Bone marrow (tissue), 2 donors: ENCODE measurements around the gene IL37.

ENCODE experiments used
- DNase-seq, 2 donors: peaks; one replicate each; lab custom pipeline; 2025; lab: John Stamatoyannopoulos, UW

Gene IL37, protein sequence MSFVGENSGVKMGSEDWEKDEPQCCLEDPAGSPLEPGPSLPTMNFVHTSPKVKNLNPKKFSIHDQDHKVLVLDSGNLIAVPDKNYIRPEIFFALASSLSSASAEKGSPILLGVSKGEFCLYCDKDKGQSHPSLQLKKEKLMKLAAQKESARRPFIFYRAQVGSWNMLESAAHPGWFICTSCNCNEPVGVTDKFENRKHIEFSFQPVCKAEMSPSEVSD

DNA sequence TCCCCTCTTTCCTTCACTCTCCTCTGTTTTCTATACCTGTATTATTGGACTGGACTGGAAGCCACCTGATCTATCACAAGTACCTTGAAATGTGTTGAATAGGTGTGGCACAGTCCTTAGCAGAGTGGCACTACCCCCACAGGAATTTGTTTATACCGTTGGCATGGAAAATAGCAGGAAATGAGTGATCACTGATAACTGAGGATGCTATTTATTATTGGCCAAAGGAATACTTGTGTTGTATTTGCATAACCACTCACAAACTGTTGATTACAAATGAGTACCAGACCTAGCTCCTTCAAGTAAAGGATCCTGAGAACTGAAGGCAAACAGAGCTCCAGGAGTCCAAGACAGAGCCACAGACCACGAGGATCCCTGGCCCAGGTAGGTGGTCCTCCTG, at the start of gene IL37:
Gene IL37, plus strand, starts transcription at position 301 of the 400 bp plus-strand sequence. CDS start 1,848 bp downstream, outside the sequence.
- no peak for DNase-seq

DNA sequence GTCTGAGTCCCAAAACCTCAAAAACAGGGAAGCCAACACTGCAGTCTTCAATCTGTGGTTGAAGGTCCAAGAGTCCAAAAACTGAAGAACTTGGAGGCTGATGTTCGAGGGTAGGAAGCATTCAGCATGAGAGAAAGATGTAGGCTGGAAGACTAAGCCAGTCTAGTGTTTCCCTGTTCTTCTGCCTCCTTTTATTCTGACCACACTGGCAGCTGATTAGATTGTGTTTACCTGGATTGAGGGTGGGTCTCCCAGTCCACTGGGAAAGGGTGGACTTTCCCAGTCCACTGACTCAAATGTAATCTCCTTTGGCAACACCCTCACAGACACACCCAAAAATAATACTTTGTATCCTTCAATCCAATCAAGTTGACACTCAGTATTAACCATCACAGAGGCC, 46.9 kb upstream of the IL37 start:
- DNase-seq: no peak

DNA sequence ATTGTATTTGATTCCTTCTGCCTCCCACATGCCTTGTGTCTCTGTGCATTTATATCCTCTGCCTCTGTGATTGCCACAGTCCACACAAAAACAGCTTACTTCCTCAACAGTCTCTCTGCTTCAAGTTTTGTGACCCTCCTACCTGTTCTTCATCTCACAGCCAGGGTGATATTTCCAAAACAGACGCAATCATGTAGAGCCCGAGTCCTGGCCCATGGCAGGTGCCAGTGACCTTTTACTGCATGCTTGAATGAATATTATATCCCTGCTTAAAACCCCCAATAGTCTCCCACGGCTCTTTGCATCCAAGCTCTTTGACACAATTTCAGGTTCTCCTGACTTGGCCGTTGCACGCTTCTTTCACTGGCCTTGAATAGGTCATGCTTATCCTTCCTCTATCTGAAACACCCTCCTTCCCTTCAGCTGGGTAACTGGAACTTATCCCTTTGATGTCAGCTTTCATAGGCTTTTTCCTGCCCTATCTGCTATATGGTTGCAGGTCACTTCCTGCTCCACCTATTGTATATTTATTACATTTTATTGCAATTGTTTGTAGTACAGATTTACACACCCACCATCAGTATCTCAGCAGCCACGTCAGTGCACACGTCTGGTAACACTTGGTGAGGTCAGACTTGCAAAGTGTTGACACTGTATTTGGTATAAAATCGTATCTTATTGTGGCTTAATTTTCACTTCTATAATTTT, 44.7 kb upstream of the IL37 start:
- no peak for DNase-seq

DNA sequence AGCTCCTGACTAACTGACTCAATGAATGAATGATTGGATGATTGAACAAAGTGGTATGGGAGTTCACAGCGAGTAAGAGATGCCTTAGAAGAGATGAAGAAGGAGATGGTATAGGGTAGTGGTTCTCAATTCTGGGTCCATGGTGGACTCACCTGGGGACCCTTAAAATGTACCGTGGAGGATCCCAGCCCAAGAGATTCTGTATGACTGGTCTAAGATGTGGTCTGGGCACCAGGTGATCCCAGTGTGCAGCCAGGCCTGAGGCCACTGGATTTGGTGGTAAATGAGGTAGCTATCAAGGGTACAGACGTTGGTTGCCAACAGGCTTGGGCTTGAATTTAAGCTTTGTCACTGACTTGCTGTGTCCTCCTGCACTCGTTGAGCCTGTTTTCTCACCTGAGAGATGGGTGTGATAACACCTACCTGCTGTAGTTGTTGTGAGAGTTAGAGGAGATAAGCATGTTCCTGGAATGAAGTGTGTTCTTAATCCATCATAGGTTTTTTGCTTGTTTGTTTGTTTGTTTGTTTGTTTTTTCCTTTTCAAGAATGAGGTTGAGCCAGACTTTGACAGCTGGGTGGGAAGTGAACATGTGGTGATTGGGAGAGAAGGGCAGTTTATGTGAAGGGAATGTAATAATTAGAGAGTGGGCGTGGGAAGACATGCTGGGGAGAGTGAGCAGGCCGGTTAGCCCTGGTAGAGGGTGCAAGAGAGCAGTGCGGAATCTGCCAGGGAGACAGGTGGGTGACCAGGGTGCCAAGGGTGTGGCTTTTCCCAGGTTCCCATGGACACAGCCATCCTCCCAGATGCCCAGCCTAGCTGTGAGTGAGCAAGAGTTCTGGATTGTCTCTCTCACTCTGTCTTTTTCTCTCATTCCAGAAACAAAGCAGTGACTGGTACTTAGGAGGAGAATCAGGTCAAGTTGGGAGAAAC, 43.0 kb upstream of the IL37 start:
- no peak for DNase-seq

DNA sequence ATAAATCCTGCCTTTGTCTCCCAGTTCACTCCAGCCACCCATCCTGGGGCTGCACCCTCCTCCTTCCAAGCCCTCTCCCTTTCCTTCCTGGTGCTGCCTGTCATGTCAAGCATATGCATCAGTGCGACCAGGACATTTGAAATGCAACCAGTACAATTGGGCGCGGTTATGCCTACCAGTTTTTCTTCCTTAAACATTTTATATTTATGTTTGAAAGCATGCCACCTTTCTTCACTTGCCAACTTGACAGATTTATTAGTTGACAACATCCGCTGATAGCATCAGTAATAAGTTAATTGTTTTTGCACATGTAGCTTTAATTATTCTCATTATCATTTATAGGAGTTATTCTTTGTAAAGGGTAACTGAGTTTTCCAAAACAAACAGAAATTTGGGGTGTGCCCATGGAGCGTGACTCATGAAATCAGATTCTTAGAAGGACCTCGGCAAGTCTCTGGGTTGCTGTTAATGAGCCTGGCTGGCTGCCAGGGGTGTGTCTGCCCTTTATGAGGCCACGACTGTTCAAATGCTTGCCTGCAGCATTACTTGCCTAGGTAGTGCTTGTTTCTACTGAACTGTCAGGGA, 41.6 kb upstream of the IL37 start:
- peak; percentile 34 to 82 for DNase-seq

DNA sequence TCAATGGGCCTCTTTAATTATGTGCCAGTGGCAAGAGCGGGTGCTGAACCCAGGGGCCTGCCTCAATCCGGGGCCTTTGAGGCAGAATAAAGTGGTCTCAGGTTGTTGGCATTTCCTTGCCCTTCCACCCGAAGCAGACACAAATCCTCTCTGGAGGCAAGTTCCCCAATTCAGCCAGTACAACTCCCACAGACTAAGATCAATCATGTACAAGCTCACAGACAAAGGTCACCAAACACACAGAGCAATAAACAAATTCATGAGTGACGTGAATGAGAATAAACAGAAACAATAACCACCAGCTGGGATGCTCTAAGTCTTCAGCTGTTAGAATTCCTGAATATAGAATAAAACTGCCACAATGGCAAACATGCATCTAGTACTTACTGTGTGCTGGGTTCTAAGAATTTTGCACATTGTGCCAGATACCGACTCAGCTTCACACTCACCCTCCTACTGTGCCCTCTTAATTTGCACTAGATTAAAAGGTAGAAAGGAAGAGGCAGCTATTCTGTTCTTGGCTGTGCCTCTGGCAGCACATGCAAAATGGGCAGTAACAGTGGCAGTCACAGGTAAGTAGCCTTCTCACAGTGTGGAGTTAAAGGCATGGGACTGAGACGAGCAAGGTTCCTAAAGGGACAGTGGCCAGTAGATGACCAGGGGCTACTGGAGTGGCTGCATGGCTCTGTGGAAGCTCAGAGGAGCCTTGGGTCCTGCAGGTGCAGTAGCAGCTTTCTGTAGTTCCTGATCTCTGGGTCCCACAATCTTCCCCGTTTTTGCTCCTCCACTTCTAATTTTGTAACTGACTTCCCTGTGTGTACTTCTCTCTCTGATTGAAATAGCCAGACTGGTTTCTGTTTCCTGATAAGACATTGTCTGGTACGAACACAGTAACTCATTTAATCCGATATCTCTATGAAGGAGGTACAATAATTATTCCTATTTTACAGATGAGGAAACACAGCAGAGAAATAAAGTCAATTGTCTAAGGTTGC, 39.8 kb upstream of the IL37 start:
- DNase-seq: peak in 1 of 2 donors; percentile 46

DNA sequence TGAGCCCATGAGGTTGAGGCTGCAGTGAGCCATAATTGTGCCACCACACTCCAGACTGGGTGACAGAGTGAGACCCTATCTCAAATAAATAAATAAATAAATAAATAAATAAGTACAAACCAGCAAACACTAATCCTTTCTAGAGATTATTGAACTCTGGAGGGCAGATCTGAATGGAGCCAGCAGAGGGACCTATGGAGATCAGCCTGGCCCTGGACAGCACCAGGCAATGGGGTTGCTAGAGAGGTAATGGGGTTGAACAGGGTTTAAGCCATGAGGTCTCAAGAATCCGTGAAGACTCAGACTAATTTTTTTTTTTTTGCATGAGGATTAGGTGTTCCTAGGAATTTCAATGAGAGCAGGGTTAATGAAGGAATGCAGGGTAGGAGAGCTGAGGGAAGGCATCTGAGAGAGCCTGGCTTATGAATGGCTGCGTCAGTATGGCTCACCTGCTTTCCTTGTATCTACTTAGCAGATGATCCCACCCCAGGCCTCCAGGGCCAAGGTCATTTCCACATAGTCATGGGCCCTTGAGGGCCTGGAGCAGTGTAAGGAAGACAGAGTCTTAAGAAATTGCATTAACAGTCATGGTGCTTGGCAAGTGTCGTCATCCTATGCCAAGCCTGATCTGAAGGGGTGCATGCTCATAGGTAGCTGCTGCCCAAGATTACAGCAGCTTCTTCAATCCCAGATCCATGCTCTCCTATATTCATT, 34.6 kb upstream of the IL37 start:
- no peak for DNase-seq

DNA sequence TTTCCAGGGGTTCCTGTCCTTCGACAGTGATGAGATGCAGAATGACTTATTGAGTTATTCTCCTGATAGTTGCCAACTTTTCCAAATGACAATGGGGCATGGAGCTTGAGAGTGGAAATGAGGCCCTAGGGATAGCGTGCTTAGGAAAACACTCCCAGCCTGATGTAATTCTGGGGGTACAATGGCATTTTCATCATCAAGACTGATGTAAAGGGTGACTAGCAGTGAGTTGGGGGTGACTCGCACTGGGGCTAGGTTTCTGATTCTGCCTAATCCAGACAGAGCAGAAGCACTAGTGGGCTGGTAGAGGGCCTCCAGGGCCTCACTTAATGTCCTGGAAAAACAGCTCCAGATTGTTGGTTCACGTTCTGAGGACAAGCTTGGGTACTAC, 34.0 kb upstream of the IL37 start:
- DNase-seq: no peak

DNA sequence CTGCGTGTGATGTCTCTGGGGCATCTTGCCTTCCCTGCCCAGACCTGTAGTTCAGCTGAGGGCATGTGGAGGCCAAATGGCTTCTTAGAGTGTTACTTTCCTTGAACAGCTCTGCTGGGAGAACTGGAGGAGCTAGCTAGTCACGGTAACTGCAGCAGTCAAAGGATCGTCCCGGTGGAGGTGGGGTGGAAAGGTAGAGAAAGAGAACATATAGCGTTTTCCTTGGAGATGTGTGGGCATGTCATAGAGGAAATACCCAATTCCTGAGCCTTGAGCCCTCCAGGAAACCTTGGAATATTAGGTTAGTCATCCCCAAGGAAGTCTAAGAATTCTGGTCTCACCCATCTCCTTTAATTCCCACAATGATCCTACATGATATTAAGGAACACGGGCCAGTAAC, 33.5 kb upstream of the IL37 start:
- DNase-seq: no peak

DNA sequence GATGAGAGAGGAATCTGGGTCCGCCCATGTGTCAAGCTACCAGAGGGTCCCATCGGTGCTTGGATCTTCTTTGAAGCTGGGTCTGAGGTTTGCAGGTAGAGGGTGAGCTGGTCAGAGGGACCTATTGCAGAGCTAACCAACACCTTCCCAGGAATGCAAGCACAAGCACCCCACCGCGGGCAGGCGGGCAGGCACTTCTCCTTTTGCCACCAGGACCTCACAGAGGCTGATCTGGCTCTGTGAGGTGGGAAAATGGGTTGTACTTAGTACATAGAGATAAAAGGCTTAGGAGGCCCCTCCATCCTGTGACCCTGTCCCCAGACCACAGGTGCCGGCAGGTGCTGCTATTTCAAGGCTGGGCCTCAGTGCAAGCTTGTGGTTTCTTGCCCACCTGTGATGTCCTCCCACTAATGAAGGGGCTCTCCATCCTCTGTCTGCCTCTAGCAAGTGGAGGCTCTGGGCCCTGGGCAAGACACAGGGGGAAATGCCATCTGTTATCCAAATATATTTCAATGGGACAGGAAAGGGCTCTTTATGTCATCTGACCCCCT, 31.4 kb upstream of the IL37 start:
- DNase-seq: no peak

DNA sequence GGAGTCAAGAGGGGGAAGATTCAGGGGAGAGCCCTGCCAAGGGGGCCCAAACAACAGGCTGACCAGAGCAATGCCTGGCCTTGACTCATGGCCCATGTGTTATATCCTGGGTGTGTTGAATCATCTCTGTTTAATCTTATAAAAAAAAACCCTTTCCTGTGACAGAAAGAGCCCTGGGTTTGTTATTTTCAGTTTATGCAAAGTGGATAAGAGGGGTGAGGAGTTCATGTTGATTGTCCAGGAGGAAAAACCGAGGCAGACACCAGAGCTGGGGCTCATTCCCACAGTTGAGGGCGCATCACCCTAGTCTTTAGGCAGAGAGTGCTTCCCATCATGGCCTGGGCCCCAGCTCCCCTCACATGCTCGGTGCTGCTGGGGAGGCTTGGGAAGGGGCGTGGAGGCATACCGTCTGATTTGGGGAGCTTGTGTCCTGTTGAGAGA, 30.9 kb upstream of the IL37 start:
- no peak for DNase-seq

DNA sequence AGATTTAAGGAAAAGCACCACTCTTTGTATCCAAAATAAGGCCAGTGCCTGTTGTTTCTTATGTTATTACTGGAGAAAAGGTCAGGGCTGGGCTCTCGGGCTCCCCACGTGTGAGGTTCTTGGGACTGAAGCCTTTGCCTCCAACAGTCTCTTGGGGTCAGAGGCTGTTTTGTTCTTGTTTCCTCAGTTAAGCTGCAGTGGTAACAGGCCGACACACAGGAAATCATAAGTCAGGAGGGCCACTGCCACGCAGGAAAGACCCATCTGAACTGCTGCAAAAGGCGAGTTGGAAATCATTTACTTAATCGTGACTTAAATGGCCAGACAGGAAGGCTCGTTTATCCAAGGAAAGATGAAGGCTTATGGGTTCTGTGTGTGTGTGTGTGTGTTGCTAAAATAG, 30.3 kb upstream of the IL37 start:
- DNase-seq: no peak

DNA sequence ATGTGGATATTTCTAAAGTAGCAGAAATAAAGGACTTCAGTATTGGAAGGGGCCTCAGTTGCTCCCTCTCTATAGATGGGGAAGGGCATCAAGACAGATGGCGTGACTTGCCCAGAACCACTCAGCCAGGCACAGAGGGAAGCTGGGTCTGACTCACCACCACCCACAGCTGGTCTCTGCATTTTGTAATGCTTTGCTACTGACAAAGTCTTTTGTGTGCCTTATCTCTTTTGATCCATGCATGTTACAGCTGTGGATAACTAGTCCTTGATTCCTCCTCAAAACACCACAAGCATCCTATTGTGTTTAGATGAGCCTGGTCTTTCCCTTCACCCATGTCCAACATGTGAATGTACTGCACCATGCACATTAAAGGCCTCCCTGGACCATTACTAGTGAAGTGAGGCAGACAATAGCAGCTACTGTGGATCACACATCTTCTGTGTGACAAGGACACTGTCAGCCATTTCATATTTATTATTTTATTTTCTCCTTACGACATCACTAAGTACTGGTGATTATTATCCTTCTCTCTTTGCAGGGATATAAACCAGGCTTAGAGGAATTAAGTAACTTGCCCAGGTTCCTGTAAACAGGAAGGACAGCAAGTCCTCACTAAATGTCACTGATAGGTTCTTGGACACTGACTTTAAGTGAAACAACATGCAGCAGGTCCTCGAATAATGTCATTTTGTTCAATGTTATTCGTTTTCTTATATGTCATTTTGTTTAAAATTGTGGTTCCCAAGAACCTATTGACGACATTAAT, 29.6 kb upstream of the IL37 start:
- DNase-seq: peak; percentile 43 to 84

DNA sequence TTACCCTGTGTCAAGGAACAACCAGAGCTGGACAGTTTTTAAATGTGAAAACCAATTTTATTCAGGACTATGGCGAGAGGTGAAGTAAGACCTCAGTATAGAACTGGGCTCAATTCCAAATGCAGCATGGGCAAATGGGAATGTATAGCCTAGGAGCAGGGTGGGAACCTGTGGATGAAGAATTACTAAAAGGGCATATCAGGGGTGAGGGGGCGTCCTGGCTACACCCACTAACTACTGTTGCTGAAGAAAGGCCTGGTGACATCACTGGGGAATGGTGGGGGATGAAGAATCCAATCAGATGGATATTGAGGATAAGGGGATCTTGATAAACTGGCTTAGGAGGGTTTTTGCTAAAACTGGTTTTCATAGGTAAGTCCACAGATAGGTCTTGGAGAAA, 27.3 kb upstream of the IL37 start:
- DNase-seq: no peak

DNA sequence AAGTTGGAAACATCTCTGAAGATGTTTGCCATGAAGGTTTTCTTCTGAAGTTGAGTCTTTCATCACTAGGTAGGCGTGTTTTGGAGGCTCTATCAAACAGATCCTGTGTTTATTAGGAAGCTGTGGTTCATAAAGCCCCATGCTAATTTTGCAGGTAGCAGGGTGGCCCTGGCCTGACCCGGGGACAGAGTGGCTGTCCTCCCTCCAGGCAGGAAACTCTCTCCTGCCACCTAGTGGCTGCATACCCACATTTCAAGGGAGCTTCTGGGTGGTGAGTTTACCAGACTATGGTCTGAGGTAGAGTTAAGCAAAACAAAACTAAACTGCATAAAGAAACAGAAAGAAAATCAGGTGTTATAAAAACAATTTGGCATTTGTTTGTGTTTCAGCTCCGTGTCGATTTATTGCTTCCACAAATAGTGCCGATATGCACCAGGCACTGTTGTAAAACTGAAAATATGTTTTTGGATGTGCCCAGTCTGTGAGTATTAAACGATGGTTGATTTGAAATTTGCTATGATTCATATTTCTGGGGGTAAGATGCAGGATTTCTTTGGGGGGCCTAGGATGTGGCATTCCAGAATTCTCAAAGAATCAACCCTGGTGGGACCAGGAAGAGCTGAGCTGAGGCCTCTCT, 26.0 kb upstream of the IL37 start:
- peak; percentile 40 to 59 for DNase-seq

DNA sequence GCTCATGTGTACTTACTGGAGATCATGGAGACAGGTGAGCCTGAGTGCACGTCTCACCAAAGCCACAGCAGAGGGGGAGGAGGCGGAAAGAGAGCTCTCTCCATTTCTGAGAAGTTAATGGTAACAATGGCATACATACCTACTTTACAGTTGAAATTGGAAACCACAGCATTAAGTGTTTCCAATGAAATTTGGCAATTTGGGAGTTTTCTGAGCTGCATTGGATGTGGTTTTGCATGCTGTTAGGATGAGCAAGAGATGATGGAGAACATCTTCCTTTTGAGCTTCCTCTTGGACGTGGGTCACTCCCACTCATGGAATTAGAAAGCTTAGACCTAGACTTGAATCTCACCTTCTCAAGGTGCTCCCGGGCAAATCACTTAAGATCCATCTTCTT, 25.5 kb upstream of the IL37 start:
- DNase-seq: no peak

DNA sequence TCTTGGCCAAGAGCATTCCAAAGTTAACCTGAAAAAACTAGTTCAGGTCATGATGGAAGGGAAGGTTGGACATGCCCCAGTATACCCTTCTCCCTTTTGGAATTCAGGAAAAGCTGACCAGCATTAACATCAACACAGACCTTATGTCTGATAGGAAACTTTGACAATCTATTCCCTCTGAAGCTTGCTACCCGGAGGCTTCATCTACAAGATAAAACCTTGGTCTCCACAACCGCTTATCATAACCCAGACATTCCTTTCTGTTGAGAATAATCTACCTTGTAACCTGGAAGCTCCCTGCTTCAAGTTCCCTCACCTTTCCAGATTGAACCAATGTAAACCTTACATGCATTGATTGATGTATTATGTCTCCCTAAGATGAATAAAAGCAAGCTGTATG, 24.7 kb upstream of the IL37 start:
- no peak for DNase-seq

DNA sequence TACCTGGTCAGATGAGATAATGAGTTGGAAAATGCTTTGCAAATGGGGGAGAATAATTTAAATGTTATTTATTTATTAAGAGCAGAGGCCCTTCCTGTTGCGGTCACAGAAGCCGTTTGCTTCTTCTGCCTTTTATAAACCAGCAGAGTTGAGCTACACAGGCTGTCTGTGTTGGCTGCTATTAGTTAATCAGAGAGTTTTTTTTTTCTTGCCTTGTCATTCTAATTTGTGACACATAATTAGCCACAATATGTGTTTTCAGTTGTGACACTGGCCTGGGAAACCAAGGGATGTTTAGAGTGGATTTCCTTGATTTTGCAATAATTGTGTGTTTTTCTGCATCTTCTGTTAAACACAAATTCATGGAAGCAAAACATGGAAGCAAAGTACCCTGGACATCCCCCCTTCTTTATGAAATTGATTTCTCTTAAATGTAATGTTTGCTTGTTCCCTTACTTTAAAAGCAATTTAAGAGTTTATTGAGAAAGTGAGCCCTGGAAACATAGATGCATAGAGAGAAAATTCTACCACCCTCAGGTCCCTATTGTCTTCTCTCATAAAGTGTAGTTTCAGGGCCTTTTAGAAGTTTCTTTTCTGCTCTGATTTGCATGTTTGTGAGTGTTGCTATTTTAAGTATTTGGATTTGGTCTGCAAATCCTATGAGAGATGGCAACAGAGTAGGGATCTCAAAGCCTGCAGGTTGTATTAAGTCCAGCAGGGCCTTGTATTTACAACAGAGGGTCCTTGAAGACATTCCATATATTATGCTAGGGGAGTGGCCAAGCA, 22.8 kb upstream of the IL37 start:
- no peak for DNase-seq
